ENCODE measurements around the gene MFAP3L.

MFAP3L gene

DNA sequence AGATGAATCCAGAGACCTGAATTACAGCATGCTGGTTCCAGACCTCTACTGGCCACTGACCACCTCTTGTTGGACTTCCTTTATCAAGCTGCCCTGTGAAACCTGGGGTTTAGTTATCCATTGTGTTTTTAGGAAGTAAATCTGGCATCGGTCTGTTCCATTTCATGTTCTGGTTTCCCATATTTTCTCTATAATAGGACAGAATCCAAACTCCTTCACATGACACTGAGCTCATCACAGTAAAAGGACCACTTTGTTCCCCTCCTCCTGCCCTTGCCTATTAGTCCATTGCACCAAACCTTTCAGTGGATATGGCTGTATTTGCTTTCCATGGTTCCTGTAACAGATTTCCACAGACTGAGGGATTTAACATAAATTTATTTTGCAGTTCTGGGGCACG lies 4.0 kb downstream of the MFAP3L start:
- DNase-seq (ENCODE audit: low read depth in 2 of 2) = no peak

- no peak for DNase-seq (ENCODE audit: low read depth in 2 of 2)
These were observed 8.9 kb downstream of the MFAP3L start for GRCh38 chr4:170017252-170017651.

GRCh38 chr4:170015285-170015684 lies 10.9 kb downstream of the MFAP3L start:
- no peak for DNase-seq (ENCODE audit: low read depth in 2 of 2)

DNA sequence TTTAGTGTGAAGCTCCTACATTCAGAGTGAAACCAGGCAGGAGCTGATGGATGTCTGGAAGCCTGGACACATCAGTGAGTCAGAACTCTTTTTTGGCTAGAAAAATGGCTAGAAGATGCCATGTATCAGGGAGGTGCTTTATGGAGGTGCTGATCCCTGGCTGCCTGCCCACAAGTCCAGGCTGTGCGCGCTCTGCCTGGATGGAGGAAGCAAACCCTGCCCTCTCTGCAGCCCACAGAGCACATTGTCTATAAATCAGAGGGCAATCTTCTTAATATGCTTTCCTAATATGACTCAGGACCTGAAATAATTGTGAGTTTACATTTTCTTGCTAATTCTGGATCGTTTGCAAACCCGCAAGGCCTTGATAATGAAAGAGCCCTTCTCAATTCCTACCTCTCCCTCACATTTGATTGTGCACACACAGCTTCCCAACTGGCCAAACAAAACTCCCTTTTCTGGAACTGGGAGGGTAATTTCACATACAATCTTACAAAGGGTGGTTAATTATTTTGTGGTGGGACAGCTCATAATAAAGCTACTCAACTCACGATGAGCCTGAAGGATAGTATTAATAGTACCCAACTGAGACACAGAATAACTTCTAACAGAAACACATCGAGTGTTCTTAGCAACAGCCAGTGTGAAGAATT lies 11.7 kb downstream of the MFAP3L start:
- DNase-seq (ENCODE audit: low read depth in 2 of 2) = no peak

DNA sequence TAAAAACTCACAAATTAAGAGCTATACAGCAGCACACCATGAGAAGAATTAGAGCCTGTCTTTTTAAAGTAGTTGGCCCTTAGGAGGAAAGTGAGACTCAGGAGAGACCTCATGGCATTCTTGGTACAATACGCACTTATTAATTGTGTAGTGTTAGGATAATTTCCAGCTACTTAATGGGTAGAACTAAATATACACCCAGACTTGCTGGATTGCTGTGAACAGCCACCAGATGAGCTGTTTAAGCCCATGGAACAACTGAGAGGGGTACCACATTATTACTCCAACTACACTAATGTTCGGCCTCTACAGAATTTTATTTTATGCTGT lies 13.6 kb downstream of the MFAP3L start:
- DNase-seq (ENCODE audit: low read depth in 2 of 2) = no peak

DNA sequence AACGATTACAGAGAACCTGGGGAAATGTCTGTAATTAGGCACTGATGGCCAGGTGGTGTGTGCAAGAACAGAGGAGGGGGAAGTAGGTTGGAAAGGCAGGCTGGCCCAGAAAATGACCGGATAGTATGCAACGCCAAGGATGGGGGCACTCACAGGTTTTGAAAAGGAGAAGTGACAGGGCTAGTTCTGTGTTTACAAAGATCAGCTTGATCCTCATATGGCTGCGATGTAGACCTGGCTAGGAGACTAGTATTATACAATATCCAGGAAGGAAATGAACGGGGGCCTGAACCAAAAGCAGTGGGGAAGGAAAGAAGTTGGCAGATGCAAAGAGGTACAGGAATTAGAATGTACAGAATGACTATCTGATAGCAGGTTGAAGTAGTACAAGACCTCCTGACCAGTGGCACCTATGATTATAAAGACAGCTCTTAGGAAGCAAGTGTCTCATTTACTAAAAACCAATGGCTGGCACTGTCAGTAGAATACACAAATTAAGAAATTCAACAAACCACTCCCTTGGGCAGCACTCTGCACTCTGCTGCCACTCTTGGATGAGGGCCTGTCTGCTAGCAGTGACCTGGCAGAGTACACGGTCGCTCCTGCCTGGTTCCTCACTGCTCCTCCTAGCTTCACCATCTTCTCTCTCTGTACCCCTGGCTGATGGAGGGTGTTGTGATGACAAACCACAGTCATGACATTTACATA lies 14.1 kb downstream of the MFAP3L start:
- DNase-seq (ENCODE audit: low read depth in 2 of 2) = no peak

DNA sequence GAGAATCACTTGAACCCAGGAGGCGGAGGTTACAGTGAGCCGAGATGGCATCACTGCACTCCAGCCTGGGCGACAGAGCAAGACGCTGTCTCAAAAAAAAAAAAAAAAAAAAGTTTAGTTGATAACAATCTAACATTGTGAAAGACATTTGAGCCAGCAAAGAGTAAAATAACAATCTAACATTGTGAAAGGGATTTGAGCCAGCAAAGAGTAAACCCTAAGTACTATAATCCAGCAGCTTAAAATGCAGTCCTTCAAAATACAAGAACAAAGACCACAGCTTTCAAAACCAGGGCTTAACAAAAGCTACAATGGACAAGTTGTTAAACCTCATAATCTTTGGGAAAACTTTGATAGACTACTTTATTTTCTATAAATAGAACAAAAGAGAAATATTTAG lies 16.9 kb downstream of the MFAP3L start:
- no peak for DNase-seq (ENCODE audit: low read depth in 2 of 2)

DNA sequence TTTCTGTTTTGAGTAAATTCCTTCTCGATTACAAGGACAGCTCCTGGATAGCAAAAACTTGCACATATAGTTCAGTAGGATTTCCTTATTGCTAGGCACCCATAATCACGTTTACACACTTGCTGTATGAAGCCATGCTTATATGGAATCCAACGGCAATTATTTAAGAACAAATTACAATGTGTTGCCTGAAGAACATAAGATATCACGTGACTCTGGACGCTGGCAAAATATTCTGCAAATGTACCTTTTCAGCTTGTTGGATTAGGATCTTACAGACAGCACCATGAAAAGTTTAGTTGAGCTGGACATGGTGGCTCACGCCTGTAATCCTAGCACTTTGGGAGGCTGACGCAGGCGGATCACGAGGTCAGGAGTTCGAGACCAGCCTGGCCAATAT lies 17.4 kb downstream of the MFAP3L start:
- no peak for DNase-seq (ENCODE audit: low read depth in 2 of 2)

- DNase-seq (ENCODE audit: low read depth in 2 of 2) = no peak
These were observed 17.8 kb downstream of the MFAP3L start for GRCh38 chr4:170008371-170008770.

DNA sequence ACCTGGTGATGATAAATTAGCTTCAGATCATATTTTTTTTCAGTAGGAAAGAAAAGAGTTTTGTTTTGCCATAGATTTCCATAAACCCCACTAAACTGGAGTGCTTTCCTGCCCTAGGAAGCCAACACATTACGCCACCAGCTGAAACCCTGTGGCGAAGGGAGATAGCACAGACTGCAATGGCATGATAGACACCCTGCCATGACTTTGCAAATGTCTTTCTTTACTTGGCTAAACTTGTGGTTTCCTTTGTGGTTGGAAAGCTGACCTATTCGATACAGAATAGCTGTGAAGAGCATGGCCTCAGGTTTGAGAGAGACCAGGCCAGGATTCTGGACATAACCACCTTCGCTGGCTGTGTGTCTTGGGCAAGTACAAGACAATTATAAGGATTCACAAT lies 19.1 kb downstream of the MFAP3L start:
- DNase-seq (ENCODE audit: low read depth in 2 of 2) = no peak

DNA sequence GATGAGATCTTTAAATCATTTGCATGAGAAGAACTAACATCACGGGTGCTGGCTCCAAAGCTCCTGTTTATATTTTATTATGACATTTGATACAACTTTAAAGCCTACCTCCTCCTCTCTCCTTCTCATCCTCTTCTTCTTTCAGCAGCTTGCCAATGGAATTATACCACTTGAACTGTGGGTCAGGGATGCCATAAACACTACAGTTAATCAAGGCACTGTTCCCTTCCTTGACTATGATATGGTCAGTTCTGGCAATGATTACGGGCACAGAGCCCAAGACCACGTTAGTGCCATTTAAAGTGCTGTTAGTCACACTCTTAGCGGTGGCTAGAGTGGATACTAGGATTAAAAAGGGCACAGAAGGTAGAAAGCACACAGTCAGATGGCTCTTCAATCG lies 20.7 kb downstream of the MFAP3L start:
- no peak for DNase-seq (ENCODE audit: low read depth in 2 of 2)

DNA sequence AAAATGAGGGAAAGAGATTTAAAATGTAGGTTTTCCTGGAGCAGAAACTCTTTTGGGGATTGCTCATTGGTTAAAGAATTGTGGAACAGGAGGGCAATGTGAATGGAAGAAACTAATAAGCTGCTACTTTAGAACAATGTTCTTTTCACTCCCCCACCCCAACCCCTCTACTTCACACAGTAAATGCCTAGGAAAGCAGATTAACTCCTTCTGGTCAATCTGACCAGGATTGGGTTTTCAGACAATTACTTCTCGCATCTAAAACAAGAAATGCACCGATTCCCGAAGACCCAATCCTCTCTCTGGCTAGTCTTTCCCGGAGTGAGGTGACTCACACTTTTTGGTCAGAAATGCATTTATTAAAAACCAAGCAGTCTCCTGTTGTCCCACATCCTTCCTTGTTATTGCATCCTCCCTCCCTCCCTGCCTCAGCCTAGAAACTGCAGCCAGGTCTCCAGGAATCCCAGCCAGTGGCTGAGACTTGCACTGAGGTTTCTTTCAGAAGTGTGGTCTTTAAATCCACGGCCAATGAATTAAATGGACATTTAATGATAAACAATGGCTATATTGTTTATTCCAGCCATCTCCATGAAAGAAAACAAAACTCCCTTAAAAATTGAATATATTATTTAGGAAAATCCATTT lies 21.4 kb downstream of the MFAP3L start:
- DNase-seq (ENCODE audit: low read depth in 2 of 2) = no peak

- DNase-seq (ENCODE audit: low read depth in 2 of 2) = no peak
These were observed 22.8 kb downstream of the MFAP3L start for GRCh38 chr4:170003071-170004070.

GRCh38 chr4:170001745-170002267 lies 24.4 kb downstream of the MFAP3L start:
- no peak for DNase-seq (ENCODE audit: low read depth in 2 of 2)

DNA sequence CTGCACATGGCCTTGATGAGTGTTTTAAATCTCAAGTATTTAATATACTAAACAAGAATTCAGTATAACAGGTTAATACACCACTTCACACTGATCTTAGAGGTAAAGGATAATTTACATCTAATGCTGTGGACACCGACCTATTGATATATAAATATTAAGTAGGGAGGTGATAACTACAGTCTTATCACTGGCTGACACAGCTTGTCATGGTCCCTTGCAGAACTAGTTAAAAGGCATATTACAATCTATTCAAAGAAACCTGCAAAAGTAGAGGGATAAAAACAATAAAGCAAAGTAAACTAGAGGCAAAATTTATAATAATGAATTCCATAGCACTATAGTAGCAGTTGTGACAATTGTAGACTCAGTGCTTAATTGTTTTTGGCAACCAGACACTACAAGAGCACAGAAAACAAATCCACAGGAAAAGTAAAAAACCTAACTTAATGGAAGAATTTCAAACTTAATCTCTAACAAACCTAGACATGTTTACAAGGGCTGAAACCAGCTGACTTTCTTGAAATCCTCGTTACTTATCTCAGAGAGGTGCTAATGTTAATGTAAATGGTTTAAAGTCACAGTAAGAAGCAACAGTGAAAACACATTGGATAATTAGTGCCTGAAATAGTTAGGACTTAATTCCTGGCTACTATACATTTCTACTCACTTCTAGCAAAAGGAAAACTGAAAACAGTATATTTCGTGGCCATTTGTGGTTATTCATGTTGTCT lies 25.0 kb downstream of the MFAP3L start:
- DNase-seq (ENCODE audit: low read depth in 2 of 2) = no peak

DNA sequence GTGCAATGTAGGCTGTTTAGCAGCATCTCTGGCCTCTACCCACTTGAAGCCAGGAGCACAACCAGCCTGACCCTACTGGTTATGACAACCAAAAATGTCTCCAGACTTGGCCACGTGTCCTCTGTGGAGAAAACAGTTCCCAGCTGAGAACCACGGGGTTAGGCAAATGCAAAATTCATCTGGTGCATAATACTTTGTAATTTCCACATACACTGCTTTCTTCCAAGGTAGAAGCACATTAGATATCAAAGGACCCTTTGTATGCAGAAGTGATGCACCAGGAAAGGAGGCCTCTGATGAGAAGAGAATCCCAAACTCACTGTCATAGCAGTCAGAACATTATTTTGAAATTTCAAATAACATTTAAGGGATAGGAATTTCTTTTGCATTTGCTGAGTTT lies 26.3 kb downstream of the MFAP3L start:
- DNase-seq (ENCODE audit: low read depth in 2 of 2) = no peak

- DNase-seq (ENCODE audit: low read depth in 2 of 2) = no peak
These were observed 27.2 kb downstream of the MFAP3L start for GRCh38 chr4:169998981-169999380.

DNA sequence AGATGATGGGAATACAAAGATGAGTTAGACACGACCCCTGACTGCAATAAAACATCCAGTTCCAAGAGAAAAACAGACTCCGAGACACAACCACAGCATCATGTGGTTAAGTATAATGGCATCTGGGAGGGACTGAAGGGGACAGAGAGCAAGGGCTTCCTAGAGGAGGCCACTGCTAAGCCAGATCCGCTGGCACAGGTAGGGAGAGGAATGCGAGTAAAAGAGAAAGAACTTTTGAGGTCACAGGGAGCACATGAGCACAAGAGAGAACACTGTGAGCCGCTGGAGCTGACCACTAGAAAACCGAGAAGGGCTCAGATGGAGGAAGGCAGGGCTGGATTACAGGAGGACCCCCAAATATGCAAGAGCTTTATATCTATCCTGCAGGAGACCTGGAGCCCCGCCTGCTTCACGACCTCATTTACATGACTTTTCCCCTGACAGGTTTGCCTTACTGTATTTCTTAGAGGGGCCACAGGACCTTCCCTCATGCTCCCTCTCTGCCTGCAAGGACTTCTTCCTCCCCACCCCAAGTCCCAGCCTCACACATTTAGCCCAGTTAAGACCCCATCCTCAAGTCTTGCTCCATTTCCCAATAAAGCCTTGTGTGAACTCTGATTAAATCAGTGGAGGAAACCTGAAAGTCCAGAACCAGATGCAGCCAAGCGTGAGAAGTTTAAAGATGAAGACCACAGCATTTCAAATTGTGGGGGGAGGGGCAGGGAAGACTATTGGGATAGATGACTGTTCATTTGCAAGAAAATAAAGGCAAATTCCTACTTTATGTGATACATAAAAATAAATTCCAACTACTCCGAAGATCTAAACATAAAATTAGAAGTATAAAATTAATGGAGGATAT lies 29.6 kb downstream of the MFAP3L start:
- no peak for DNase-seq (ENCODE audit: low read depth in 2 of 2)

GRCh38 chr4:169993531-169993930 lies 32.7 kb downstream of the MFAP3L start:
- DNase-seq (ENCODE audit: low read depth in 2 of 2) = no peak

GRCh38 chr4:169988252-169988651 lies 37.9 kb downstream of the MFAP3L start:
- DNase-seq (ENCODE audit: low read depth in 2 of 2) = no peak
